ENCODE measurements around the gene ZCCHC14.

- TF ChIP-seq CTCF (optimal IDR thresholded peaks at IDR 0.05 in 1 of 3, IDR thresholded peaks at IDR 0.05 in 1 of 3, conservative IDR thresholded peaks at IDR 0.05 in 1 of 3; ENCODE audit: extremely low read depth in 1 of 3, insufficient read depth in 2 of 3, low read length in 3 of 3) (no peak), EZH2 (IDR thresholded peaks at IDR 0.05; ENCODE audit: low read length) (no peak)
Measured at GRCh38 chr16:87535855-87536794, 43.3 kb upstream of the ZCCHC14 start.

Data from keratinocyte (primary cell).